Gastroesophageal sphincter (tissue), 3 donors: Measurements from ENCODE around the gene CADM1.

ENCODE experiments used
- EP300 ChIP-seq: sonication (generic); formaldehyde crosslinking; IDR thresholded peaks from one replicate; pipeline ENCODE4 v1.6.1; 2017; ENCODE audit warnings: antibody characterized with exemption, mild to moderate bottlenecking
- POLR2A ChIP-seq, 2 donors: fragments of 450-650 bp; IDR thresholded peaks; one replicate each; pipeline ENCODE4 v1.6.1; 2017; ENCODE audit warnings: antibody characterized with exemption in 2 of 2, mild to moderate bottlenecking in 2 of 2, moderate library complexity in 1 of 2
- POLR2AphosphoS5 ChIP-seq: sonication (generic); formaldehyde crosslinking; IDR thresholded peaks from one replicate; pipeline ENCODE4 v1.6.1; 2017; ENCODE audit warnings: antibody characterized with exemption
- TF ChIP-seq, protein P1 (sequence below), 4 experiments: fragments of 200-600 bp in 2 of 4; fragments of 450-650 bp in 2 of 4; sonication (generic) in 1 of 4; IDR thresholded peaks; one replicate each; pipeline ENCODE4 v1.5.1; 2017 to 2019; ENCODE audit warnings: antibody characterized with exemption in 4 of 4, mild to moderate bottlenecking in 2 of 4, moderate library complexity in 2 of 4

DNA sequence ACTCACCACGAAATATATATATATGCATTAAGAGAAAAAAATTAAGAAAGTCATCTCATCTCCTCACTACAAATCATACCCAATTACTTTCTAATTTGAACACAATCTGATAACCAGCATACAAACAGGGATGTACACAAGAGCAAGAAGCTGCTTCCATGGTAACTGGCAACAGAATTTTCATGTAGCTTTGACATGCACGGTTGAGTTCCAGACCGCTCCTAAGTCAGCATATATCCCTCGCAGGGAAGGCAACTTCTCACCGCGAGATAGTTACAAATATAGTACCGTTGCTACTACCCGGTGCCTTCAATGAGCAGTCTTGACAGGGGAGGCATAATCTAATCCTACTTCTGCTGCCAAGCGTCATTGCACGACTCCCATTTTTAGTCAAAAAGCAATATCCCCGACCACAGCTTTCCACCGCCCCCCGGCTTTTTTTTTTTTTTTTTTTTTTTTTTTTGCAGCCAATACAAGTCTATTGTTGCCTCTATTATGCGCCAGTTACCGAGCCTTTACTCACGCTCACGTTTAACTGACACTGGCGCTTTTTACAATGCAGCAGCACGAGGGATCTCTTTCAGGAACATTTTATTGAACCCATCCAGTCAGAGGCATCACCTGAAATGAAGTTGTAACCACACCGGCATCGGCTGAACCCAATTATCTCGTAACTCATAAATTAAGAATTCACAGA, 2.2 kb downstream of the CADM1 start:
- no peak for TF ChIP-seq POLR2AphosphoS5
- TF ChIP-seq, protein P1, sequence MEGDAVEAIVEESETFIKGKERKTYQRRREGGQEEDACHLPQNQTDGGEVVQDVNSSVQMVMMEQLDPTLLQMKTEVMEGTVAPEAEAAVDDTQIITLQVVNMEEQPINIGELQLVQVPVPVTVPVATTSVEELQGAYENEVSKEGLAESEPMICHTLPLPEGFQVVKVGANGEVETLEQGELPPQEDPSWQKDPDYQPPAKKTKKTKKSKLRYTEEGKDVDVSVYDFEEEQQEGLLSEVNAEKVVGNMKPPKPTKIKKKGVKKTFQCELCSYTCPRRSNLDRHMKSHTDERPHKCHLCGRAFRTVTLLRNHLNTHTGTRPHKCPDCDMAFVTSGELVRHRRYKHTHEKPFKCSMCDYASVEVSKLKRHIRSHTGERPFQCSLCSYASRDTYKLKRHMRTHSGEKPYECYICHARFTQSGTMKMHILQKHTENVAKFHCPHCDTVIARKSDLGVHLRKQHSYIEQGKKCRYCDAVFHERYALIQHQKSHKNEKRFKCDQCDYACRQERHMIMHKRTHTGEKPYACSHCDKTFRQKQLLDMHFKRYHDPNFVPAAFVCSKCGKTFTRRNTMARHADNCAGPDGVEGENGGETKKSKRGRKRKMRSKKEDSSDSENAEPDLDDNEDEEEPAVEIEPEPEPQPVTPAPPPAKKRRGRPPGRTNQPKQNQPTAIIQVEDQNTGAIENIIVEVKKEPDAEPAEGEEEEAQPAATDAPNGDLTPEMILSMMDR (IDR thresholded peaks at IDR 0.05) = no peak
- TF ChIP-seq POLR2A (IDR thresholded peaks at IDR 0.05) = no peak
- no peak for TF ChIP-seq EP300
